Peyer's patch (tissue), 4 donors: ENCODE data around the gene MS4A6A. TPM values are rescaled to one million over a fixed set of nuclear protein-coding genes. Genes with fewer than 3 reads are reported as not detected.

Experiments used
- DNase-seq, 3 donors: peaks; one replicate each; pipeline ENCODE4 v3.0.0-alpha.2; 2017 to 2019
- H3K27ac ChIP-seq, 4 donors: fragments of 200-600 bp; sonication (generic); one replicate each; pipeline ENCODE4 v1.5.1; 2016 to 2019
- H3K27me3 ChIP-seq, 2 donors: fragments of 200-600 bp; sonication (generic); one replicate each; pipeline ENCODE4 v1.5.1; 2019
- H3K36me3 ChIP-seq, 3 donors: fragments of 200-600 bp; sonication (generic); one replicate each; pipeline ENCODE4 v1.5.1; 2016 to 2019
- H3K4me1 ChIP-seq, 4 donors: fragments of 200-600 bp; sonication (generic); one replicate each; pipeline ENCODE4 v1.5.1; 2016 to 2019
- H3K4me3 ChIP-seq, 4 donors: fragments of 200-600 bp; sonication (generic); 1 replicate in 3 of 4; 2 replicates in 1 of 4; pipeline ENCODE4 v1.5.1; 2016 to 2019; ENCODE audit warnings: mild to moderate bottlenecking in 1 of 4
- H3K9me3 ChIP-seq, 4 donors: fragments of 200-600 bp; sonication (generic); one replicate each; pipeline ENCODE4 v1.5.1; 2016 to 2019; ENCODE audit warnings: mild to moderate bottlenecking in 1 of 4
- POLR2A ChIP-seq, 2 donors: fragments of 450-650 bp; IDR thresholded peaks; one replicate each; pipeline ENCODE4 v1.5.1; 2017; ENCODE audit warnings: antibody characterized with exemption in 2 of 2, mild to moderate bottlenecking in 2 of 2, moderate library complexity in 2 of 2
- total RNA-seq, 4 donors: library from RNA; depleted of rRNA; stranded (reverse); fragments of >200 nt; gene quantifications; one replicate each; pipeline ENCODE4 v1.1.0, GENCODE V29; 2016
- TF ChIP-seq, protein P1 (sequence below), 6 experiments: fragments of 450-650 bp in 4 of 6; fragments of 200-600 bp in 2 of 6; sonication (generic) in 1 of 6; IDR thresholded peaks; one replicate each; pipeline ENCODE4 v1.5.1; 2017 to 2019; ENCODE audit warnings: antibody characterized with exemption in 6 of 6, mild to moderate bottlenecking in 3 of 6, moderate library complexity in 1 of 6

MS4A6A gene
- total RNA-seq, 4 donors from 2014 or later = 7.4 to 66.0 (median 33.5) TPM

DNA sequence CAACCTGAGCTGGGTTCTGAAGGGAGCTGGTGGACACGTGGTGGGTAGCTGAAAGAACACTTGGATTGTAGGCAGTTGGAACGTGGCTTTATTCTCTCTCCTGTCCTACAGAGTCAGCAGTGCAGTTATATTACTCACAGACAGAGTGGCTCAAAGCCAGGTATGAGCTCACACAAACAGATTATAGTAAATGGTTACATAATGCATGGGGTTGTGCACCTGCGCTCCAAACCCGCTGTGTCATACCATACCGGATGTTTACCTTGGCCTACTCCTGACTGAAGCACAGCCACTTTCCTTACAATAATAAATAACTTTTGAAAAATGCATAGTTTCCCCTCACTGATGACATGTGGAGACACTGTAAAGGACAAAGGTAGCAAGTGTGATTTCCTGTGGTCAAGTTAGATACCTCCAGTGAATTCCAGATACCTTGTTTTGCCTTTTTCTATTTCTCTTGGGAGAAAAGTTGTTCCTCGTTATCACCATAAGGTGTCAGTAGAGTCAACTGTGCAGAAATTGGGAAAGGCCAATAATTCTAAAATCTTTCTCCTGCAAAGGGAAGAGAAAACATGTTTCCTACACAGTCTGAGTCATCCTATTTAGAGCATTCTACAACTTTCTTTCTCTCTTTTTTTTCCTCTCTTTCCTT lies 13.5 kb downstream of the MS4A6A start:
- no peaks in the 10 kb centered on the region for H3K4me1 ChIP-seq
- H3K27me3 ChIP-seq = no peaks in the 10 kb centered on the region
- peak overlapping the region in 2 of 4 donors; percentile 16 to 52 for H3K27ac ChIP-seq
- H3K9me3 ChIP-seq = peaks cover 0 to 9% (median 0%) of the 10 kb centered on the region in 4 donors
- DNase-seq = peak in 1 of 3 donors; percentile 56
- TF ChIP-seq, protein P1, sequence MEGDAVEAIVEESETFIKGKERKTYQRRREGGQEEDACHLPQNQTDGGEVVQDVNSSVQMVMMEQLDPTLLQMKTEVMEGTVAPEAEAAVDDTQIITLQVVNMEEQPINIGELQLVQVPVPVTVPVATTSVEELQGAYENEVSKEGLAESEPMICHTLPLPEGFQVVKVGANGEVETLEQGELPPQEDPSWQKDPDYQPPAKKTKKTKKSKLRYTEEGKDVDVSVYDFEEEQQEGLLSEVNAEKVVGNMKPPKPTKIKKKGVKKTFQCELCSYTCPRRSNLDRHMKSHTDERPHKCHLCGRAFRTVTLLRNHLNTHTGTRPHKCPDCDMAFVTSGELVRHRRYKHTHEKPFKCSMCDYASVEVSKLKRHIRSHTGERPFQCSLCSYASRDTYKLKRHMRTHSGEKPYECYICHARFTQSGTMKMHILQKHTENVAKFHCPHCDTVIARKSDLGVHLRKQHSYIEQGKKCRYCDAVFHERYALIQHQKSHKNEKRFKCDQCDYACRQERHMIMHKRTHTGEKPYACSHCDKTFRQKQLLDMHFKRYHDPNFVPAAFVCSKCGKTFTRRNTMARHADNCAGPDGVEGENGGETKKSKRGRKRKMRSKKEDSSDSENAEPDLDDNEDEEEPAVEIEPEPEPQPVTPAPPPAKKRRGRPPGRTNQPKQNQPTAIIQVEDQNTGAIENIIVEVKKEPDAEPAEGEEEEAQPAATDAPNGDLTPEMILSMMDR (IDR thresholded peaks at IDR 0.05) = peak in 3 of 6 experiments; percentile 19 to 42 (median 33)
- no peak for TF ChIP-seq POLR2A (IDR thresholded peaks at IDR 0.05)
- no peaks in the 10 kb centered on the region for H3K36me3 ChIP-seq
- H3K4me3 ChIP-seq = no peak overlapping the region

DNA sequence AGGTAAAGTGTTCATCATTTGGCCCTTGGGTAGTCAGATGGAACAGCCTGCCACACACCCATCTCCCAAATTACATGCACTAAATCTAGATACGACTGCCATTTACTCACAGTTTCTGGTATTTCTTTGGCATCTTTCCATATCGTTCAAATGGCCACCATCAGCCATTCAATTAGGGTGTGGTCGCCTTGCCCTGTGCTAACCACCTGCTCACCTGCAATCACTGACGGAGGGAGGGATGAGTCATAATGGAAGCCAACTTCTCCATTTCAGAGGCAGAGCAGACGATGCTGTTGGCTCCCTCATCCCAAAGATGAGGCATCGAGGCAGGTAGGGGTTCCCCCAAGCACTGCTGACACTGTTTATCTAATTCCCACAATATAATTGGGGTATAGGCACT lies 14.6 kb downstream of the MS4A6A start:
- no peaks in the 10 kb centered on the region for H3K36me3 ChIP-seq
- DNase-seq = no peak
- H3K27ac ChIP-seq = peak overlapping the region in 1 of 4 donors; percentile 52
- no peaks in the 10 kb centered on the region for H3K27me3 ChIP-seq
- TF ChIP-seq, protein P1 (IDR thresholded peaks at IDR 0.05) = no peak
- no peak for TF ChIP-seq POLR2A (IDR thresholded peaks at IDR 0.05)
- H3K4me1 ChIP-seq = no peaks in the 10 kb centered on the region
- H3K9me3 ChIP-seq = peaks cover 0 to 9% (median 0%) of the 10 kb centered on the region in 4 donors
- H3K4me3 ChIP-seq = no peak overlapping the region

DNA sequence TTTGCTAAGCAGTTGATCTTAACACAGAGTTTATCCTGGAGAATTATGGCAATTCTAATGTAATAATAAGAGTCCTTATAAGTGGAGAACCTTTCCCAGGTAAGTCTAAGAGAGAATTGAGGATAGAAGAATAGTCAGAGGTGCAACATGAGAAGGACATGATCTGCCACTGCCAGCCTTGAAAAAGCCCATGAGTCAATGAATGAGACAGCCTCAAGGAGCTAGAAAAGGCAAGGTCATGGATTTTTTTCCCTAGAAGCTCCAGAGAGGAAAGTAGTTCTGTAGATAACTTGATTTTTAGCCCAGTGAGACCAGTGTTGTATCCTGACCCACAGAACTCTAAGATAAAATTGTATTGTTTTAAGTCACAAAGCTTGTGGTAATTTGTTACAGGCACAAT lies 16.9 kb downstream of the MS4A6A start:
- Histone ChIP-seq H3K27me3 (no peaks in the 10 kb centered on the region), H3K4me1 (no peaks in the 10 kb centered on the region), H3K4me3 (no peak overlapping the region), H3K36me3 (no peaks in the 10 kb centered on the region), H3K27ac (no peak overlapping the region), H3K9me3 (peaks cover 0 to 9% (median 0%) of the 10 kb centered on the region in 4 donors)
- TF ChIP-seq, protein P1 (IDR thresholded peaks at IDR 0.05) = no peak
- TF ChIP-seq POLR2A (IDR thresholded peaks at IDR 0.05) = no peak
- DNase-seq = no peak

DNA sequence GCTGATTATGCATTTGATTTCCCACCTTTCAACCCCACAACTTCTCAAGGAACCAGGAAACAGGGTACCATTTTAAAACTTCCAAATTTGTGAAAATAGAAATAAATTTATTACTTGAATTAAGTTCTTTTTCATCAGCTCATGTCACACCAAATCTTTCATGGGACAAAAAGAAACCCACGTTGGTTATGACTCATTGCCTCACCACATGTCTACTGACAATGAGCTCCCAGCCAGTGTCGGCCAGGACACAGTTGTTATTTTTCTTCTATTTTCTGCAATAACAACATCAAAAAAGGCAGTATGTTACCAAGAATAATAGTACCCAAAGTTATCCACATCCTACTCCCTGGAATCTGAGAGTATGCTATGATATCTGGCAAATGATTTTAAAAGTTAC lies 17.3 kb downstream of the MS4A6A start:
- Histone ChIP-seq H3K27me3 (no peaks in the 10 kb centered on the region), H3K27ac (no peak overlapping the region), H3K9me3 (peaks cover 0 to 9% (median 0%) of the 10 kb centered on the region in 4 donors), H3K36me3 (no peaks in the 10 kb centered on the region), H3K4me1 (no peaks in the 10 kb centered on the region), H3K4me3 (no peak overlapping the region)
- no peak for TF ChIP-seq POLR2A (IDR thresholded peaks at IDR 0.05)
- TF ChIP-seq, protein P1 (IDR thresholded peaks at IDR 0.05) = no peak
- DNase-seq = no peak

GRCh38 chr11:60164550-60165075 lies 18.3 kb downstream of the MS4A6A start:
- H3K27ac ChIP-seq = no peak overlapping the region
- H3K36me3 ChIP-seq = no peaks in the 10 kb centered on the region
- peaks cover 0 to 9% (median 0%) of the 10 kb centered on the region in 4 donors for H3K9me3 ChIP-seq
- DNase-seq = no peak
- H3K4me1 ChIP-seq = no peaks in the 10 kb centered on the region
- TF ChIP-seq, protein P1 (IDR thresholded peaks at IDR 0.05) = no peak
- TF ChIP-seq POLR2A (IDR thresholded peaks at IDR 0.05) = no peak
- H3K27me3 ChIP-seq = no peaks in the 10 kb centered on the region
- no peak overlapping the region for H3K4me3 ChIP-seq
